B cell (primary cell): ENCODE results near the gene PRKCH.

Experiments
- CTCF ChIP-seq: fragments of 200-600 bp; IDR thresholded peaks from one replicate; pipeline ENCODE4 v1.8.0; 2022; ENCODE audit warnings: antibody characterized with exemption, mild to moderate bottlenecking
- EZH2 ChIP-seq: IDR thresholded peaks from 2 replicates; pipeline ENCODE4 v1.6.1; 2012; ENCODE audit warnings: borderline replicate concordance, low read depth, mild to moderate bottlenecking, moderate library complexity, low read length; ENCODE audit not compliant: insufficient read depth, poor library complexity, severe bottlenecking

GRCh38 chr14:61545726-61546455, 224.5 kb downstream of the PRKCH start:
- TF ChIP-seq CTCF (no peak), EZH2 (no peak)
